DOHH2 (cell line): ENCODE measurements around the gene PRRG4.

Experiments used
- H3F3A ChIP-seq: fragments of 200-600 bp; sonication (generic), shearing (Covaris generic); 2 replicates; pipeline ENCODE4 v1.6.0; 2016; ENCODE audit warnings: antibody characterized with exemption, mild to moderate bottlenecking; ENCODE audit not compliant: control insufficient read depth, insufficient read depth
- H3K27ac ChIP-seq: fragments of 200-600 bp; sonication (generic); 2 replicates; pipeline ENCODE4 v1.5.1; 2014; ENCODE audit warnings: low read depth, mild to moderate bottlenecking, low read length, moderate library complexity
- H3K27me3 ChIP-seq: fragments of 200-600 bp; sonication (generic); 2 replicates; pipeline ENCODE4 v1.6.1; 2014; ENCODE audit warnings: mild to moderate bottlenecking, low read length, mixed read lengths; ENCODE audit not compliant: control insufficient read depth
- H3K36me3 ChIP-seq: fragments of 200-600 bp; sonication (generic); 2 replicates; pipeline ENCODE4 v1.6.1; 2014; ENCODE audit warnings: mild to moderate bottlenecking, low read length, moderate library complexity, mixed read lengths; ENCODE audit not compliant: control insufficient read depth
- H3K4me1 ChIP-seq: fragments of 200-600 bp; sonication (generic); 2 replicates; pipeline ENCODE4 v1.6.1; 2014; ENCODE audit warnings: mild to moderate bottlenecking, low read length, mixed read lengths; ENCODE audit not compliant: control insufficient read depth
- H3K4me2 ChIP-seq: fragments of 200-600 bp; sonication (generic); 2 replicates; pipeline ENCODE4 v1.6.0; 2014; ENCODE audit warnings: mild to moderate bottlenecking, low read length, moderate library complexity
- H3K4me3 ChIP-seq: fragments of 200-600 bp; sonication (generic); 2 replicates; pipeline ENCODE4 v1.5.1; 2014; ENCODE audit warnings: mild to moderate bottlenecking, low read length, mixed read lengths
- H3K79me2 ChIP-seq: fragments of 200-600 bp; sonication (generic); 2 replicates; pipeline ENCODE4 v1.6.1; 2014; ENCODE audit warnings: mild to moderate bottlenecking, low read length, mixed read lengths; ENCODE audit not compliant: control insufficient read depth
- H3K9me2 ChIP-seq: fragments of 200-600 bp; sonication (generic); replicated peaks from 2 replicates; pipeline ENCODE4 v1.6.1; 2014; ENCODE audit warnings: mild to moderate bottlenecking, low read length, mixed read lengths; ENCODE audit not compliant: control insufficient read depth
- H3K9me3 ChIP-seq: fragments of 200-600 bp; sonication (generic); 2 replicates; pipeline ENCODE4 v1.6.1; 2014; ENCODE audit warnings: antibody characterized with exemption, low read length, mixed read lengths; ENCODE audit not compliant: control insufficient read depth, insufficient read depth
- H4K20me1 ChIP-seq: fragments of 200-600 bp; sonication (generic); 2 replicates; pipeline ENCODE4 v1.6.0; 2014; ENCODE audit warnings: low read depth, mild to moderate bottlenecking, antibody characterized with exemption, low read length, moderate library complexity; ENCODE audit not compliant: control insufficient read depth, insufficient read depth
- CTCF ChIP-seq: fragments of 200-600 bp; sonication (generic); IDR thresholded peaks from one replicate; pipeline ENCODE4 v1.5.1; 2014; ENCODE audit warnings: antibody characterized with exemption, mild to moderate bottlenecking, low read depth, low read length; ENCODE audit not compliant: poor library complexity, severe bottlenecking
- EZH2phosphoT487 ChIP-seq: fragments of 200-600 bp; sonication (generic); IDR thresholded peaks from 2 replicates; pipeline ENCODE4 v1.6.1; 2017; ENCODE audit warnings: borderline replicate concordance, mild to moderate bottlenecking, antibody characterized with exemption, low read length, moderate library complexity, mixed read lengths

Gene PRRG4

GRCh38 chr11:32892355-32893092 is 62.8 kb downstream of the PRRG4 start, which contains the start of gene QSER1:
QSER1 (plus strand) TSS chr11:32892811; CDS start chr11:32893126, 315 bp downstream.
- Histone ChIP-seq H4K20me1 (peaks cover 11% of the 10 kb centered on the region; the same call in 1 of the 2 replicates), H3K27me3 (no peaks in the 10 kb centered on the region), H3K4me3 (peak within 1 kb of the TSS; percentile 91), H3K4me1 (peaks cover 30% of the 10 kb centered on the region), H3K27ac (peak within 1 kb of the TSS; percentile 82), H3K36me3 (peaks cover 33% of the 10 kb centered on the region), H3K79me2 (peaks cover 46% of the 10 kb centered on the region), H3K9me2 (no peaks in the 10 kb centered on the region), H3F3A (0 out of 2 replicates have a peak, but pooled peaks cover 2% of the 10 kb centered on the region), H3K4me2 (peak within 1 kb of the TSS; percentile 81), H3K9me3 (no peaks in the 10 kb centered on the region)
- no peak for TF ChIP-seq EZH2phosphoT487
- TF ChIP-seq CTCF: no peak

GRCh38 chr11:32893093-32893342 is 63.3 kb downstream of the PRRG4 start:
- Histone ChIP-seq H3K4me3 (peak overlapping the region; percentile 91), H3K9me2 (no peaks in the 10 kb centered on the region), H3K79me2 (peaks cover 51% of the 10 kb centered on the region), H3K9me3 (no peaks in the 10 kb centered on the region), H3K27me3 (no peaks in the 10 kb centered on the region), H3K4me2 (peak overlapping the region; percentile 81), H3K36me3 (peaks cover 38% of the 10 kb centered on the region), H3F3A (0 out of 2 replicates have a peak, but pooled peaks cover 2% of the 10 kb centered on the region), H4K20me1 (peaks cover 11% of the 10 kb centered on the region; the same call in 1 of the 2 replicates), H3K4me1 (peaks cover 30% of the 10 kb centered on the region), H3K27ac (peak overlapping the region; percentile 70)
- TF ChIP-seq EZH2phosphoT487 (no peak), CTCF (no peak)

GRCh38 chr11:32893343-32894148 is 63.8 kb downstream of the PRRG4 start:
- H3K27ac ChIP-seq: peak overlapping the region; percentile 70
- peaks cover 11% of the 10 kb centered on the region; the same call in 1 of the 2 replicates for H4K20me1 ChIP-seq
- H3K36me3 ChIP-seq: peaks cover 40% of the 10 kb centered on the region
- H3K9me2 ChIP-seq: no peaks in the 10 kb centered on the region
- H3K4me2 ChIP-seq: peak overlapping the region; percentile 81
- no peaks in the 10 kb centered on the region for H3K9me3 ChIP-seq
- H3K4me1 ChIP-seq: peaks cover 30% of the 10 kb centered on the region
- TF ChIP-seq EZH2phosphoT487 (no peak), CTCF (peak; percentile 82)
- H3K4me3 ChIP-seq: peak overlapping the region; percentile 91
- no peaks in the 10 kb centered on the region for H3K27me3 ChIP-seq
- 0 out of 2 replicates have a peak, but pooled peaks cover 2% of the 10 kb centered on the region for H3F3A ChIP-seq
- peaks cover 56% of the 10 kb centered on the region for H3K79me2 ChIP-seq
